Coronary artery (tissue), 2 donors: Measurements from ENCODE around the gene IDUA.

Experiments used
- DNase-seq: peaks from one replicate; pipeline ENCODE4 v3.0.0-alpha.2; 2017; ENCODE audit warnings: low spot score
- H3K27ac ChIP-seq, 2 donors: fragments of 200-600 bp; sonication (generic); one replicate each; pipeline ENCODE4 v1.5.1; 2016 to 2019
- H3K4me3 ChIP-seq: fragments of 200-600 bp; sonication (generic); 2 replicates; pipeline ENCODE4 v1.5.1; 2016; ENCODE audit warnings: mild to moderate bottlenecking, moderate library complexity
- TF ChIP-seq, protein P1 (sequence below): fragments of 200-600 bp; sonication (generic); IDR thresholded peaks from one replicate; pipeline ENCODE4 v1.5.1; 2019; ENCODE audit warnings: antibody characterized with exemption

Gene IDUA

DNA sequence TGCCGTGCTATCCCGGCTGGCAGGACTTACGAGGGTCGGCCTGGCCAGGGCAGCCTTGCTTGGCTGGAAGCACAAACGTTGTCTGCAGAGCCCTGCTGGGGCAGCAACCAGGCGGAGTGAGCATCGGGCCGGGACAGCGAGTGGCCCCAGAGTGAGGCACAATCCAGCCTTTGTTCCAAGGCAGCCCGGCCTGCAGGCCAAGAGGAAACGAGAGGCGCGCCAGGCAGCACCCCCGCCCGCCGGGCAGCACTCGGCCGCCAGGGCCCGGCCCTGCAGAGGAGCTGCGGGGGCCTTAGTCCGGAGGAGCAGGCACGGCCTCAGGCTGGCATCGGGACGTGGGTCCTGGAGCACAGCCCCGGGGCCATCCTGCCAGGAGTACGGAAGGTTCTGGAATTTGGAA, 48.7 kb downstream of the IDUA start:
- H3K4me3 ChIP-seq: no peak overlapping the region
- TF ChIP-seq, protein P1, sequence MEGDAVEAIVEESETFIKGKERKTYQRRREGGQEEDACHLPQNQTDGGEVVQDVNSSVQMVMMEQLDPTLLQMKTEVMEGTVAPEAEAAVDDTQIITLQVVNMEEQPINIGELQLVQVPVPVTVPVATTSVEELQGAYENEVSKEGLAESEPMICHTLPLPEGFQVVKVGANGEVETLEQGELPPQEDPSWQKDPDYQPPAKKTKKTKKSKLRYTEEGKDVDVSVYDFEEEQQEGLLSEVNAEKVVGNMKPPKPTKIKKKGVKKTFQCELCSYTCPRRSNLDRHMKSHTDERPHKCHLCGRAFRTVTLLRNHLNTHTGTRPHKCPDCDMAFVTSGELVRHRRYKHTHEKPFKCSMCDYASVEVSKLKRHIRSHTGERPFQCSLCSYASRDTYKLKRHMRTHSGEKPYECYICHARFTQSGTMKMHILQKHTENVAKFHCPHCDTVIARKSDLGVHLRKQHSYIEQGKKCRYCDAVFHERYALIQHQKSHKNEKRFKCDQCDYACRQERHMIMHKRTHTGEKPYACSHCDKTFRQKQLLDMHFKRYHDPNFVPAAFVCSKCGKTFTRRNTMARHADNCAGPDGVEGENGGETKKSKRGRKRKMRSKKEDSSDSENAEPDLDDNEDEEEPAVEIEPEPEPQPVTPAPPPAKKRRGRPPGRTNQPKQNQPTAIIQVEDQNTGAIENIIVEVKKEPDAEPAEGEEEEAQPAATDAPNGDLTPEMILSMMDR: no peak
- DNase-seq: no peak
- peak overlapping the region in 1 of 2 donors; percentile 59 for H3K27ac ChIP-seq

DNA sequence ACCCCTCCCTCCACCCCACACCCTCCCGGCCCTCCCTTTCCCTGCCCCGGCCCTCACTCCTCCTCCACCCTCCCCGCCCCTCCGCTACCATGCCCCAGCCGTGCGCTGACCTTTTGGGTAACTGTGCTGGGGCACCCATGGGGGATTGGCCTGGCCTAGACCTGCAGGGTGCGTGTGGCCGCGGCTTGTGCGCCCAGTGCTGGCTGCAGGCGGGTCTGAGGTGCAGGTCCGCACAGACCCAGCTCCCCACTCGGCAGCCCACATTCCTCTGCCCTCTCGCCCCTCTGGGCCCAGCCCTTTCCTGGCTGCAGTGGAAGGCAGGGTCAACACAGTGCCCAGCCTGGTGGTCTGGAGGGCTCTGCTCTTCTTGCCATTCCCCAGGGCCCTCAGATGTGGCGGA, 49.3 kb downstream of the IDUA start:
- peak overlapping the region in 1 of 2 donors; percentile 59 for H3K27ac ChIP-seq
- H3K4me3 ChIP-seq: no peak overlapping the region
- DNase-seq: no peak
- TF ChIP-seq, protein P1: no peak

DNA sequence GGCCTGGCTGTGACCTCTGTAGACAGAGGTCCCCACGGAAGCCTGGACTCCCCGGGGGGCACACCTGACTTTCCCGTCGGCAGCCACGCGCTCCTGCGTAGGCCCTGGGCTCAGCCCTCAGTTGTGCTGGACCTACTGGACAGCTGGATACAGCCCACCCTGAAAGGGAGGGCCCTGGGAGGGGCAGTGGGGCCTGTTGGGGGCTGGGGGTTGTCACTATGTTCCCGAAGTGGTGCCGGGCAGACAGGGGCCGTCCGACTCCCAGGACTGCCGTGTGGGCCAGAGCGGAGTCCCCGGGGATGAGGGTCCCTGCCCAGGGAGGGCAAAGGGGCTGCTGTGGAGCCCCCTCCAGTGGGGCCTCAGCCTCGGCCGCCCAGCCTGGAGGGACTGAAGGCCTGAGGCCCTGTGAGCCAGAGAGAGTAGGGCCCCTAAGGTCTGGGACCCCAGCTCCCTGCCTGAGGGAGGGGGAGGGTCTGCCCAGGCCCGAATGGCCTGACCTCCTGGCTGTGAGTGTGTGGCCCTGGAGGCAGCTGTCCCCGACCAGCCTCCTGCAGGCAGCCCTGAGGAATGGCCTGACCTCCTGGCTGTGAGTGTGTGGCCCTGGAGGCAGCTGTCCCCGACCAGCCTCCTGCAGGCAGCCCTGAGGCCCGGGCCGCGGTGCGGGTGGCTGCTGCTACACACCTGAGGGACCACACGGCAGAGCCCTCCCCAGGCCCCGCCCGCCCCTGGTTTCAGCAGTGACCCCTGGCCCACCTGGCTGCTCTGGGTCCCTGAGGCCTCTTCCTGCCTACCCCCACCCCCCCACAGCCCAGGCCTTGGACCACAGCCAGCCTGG, 50.3 kb downstream of the IDUA start:
- no peak overlapping the region for H3K27ac ChIP-seq

DNA sequence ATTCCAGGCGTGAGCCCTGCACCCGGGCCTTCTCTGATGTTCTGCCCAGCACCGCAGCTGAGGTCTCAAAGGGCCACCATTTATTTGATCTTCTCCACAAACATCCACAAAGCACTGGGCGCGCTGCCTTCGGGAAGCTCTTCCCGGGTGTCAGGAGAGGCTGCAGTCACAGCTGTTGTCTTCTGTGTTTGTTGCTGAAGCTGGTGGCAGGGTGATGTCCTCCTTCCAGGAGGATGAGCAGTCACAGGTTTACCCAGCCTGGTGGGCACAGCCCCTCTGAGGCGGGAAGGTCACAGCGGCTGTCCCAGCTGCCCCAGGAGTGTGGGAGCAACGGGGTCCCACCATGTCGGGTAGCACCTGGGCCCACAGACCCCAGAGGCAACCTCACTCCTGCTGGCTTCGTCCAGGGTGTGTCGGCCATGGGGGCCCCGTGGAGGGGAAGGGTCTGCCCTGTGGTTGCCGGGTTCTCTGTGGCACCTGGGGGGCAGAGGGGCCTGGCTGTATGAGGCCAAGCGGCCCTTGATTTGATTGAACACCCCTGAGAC, 52.2 kb downstream of the IDUA start:
- Histone ChIP-seq H3K4me3 (no peak overlapping the region), H3K27ac (peak overlapping the region in 1 of 2 donors; percentile 80)
- TF ChIP-seq, protein P1: no peak
- DNase-seq: no peak

More for the DNA sequence above, 50.3 kb downstream of the IDUA start:
- DNase-seq: no peak
- TF ChIP-seq, protein P1: no peak
- no peak overlapping the region for H3K4me3 ChIP-seq

DNA sequence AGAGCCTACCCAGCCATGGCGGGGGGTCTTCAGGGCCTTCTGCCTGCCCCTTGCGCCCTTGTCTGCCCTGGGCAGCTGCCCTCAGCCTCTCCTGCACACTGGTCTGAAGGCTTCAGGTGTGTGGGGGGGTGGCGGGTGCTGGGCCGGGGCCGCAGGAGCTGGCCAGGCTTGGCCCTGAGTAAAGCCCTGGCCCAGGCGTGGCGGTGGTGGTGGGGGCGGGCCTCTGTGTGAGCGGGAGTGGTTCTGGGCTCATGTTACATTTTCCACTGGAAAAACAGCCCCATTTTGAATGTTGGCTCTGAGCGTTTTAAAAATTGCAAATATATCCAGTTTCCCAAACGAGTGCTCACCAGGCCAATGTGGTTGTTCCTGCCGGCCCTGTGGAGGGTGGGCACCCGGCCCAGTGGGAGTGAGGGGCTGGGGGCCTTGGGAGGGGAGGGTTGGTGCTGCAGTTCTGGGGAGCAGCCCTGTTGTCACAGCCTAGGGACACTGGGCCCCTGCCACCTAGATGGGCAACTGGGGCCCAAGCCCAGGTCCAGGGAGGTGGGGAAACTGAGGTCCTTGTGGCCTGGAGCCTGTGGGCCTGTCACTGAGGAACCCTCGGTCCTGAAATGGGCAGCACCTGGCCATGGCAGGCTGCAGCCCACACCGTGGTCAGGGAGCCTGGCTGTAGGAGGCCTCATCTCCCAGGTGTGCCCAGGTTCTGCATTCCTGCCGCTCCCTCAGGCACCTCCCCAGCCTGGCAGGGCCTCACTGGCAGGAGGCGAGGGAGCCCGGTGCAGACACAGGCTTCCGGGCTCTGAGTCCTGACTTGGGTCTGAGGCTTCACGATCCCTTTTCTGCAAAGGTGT, 52.9 kb downstream of the IDUA start:
- no peak overlapping the region for H3K4me3 ChIP-seq
- TF ChIP-seq, protein P1: no peak
- DNase-seq: no peak
- H3K27ac ChIP-seq: peak overlapping the region in 1 of 2 donors; percentile 80

DNA sequence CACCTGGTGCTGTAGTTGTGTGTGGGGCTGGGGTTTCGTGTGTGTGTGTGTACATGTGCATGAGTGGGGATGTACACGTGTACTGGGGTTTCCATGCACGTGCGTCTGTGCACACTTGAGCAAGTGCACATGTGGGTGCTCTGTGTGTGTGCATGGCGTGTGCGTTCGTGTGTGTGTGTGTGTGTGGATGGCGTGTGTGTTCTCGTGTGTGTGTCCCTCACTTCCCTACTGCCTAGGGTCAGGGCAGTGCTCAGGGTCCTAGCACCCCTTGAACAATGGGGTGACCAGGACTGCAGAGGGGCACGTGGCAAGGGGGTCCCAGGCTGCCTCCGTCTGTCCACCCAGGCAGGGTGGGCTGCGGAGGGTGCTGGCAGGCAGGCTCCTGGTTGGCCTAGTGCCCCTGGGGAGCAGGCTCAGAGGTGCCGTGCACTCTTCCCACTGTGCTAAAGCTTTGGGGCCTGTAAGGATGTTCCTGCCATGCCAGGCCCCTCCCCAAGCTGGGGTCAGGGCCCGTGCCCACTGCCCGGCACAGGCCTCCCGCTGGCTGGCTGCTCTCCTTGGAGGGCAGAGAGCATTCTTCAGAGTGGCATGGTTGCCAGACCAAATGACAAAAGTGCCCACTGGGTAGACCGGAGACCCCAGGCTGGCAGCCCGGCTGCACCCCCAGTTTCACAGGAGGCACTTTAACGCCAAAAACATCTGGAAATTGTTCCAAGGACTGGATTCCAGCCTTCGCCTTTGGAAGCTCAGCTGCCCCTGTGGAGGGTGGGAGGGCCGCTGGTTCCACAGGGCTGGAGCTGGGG, 53.7 kb downstream of the IDUA start:
- peak overlapping the region in 1 of 2 donors; percentile 80 for H3K27ac ChIP-seq
- DNase-seq: no peak
- H3K4me3 ChIP-seq: no peak overlapping the region
- TF ChIP-seq, protein P1: no peak
